ENCODE data around the gene ABCA5. TPM values are rescaled to one million over a fixed set of nuclear protein-coding genes. Genes with fewer than 3 reads are reported as not detected.

Gene ABCA5
- total and polyA plus RNA-seq, 2 donors (not counting 3 experiments of a cell fraction or from before 2014, with no cell fraction given) = 9.3 to 23.2 TPM

DNA sequence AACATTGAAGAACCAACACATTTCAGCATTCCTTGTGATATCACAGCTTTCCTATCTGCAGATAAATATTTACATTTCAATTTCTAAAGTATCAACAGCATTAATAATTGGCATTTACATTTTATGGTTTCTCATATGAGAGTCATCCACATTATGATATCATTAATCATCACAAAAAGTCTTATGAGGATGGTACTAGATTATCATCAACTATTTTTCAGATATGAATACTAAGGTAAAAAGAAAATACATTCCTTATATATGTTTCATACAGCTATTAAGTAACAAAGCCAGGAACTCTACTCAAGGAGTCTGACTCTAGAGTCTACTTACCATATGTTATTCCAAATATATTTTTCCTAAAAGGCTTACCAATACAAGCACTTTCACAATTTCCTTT, 40.7 kb downstream of the ABCA5 start:
- Histone ChIP-seq H4K20me1 (replicated peaks; ENCODE audit: control insufficient read depth, extremely low read depth, insufficient read depth, low read length) (no peaks in the 10 kb centered on the region), H3K4me1 (ENCODE audit: control insufficient read depth, extremely low read depth, insufficient read depth, low read length) (no peaks in the 10 kb centered on the region), H3K27ac (ENCODE audit: insufficient read depth, low read depth, low read length) (no peak overlapping the region), H3K27me3 (ENCODE audit: control insufficient read depth in 2 of 2, insufficient read depth in 2 of 2, low read length in 2 of 2) (no peaks in the 10 kb centered on the region), H3K36me3 (ENCODE audit: control insufficient read depth in 2 of 2, extremely low read depth in 1 of 2, insufficient read depth in 2 of 2, low read length in 2 of 2) (peaks cover 0 to 4% of the 10 kb centered on the region in 2 experiments), H2AFZ (ENCODE audit: low read depth, low read length) (no peak overlapping the region), H3K9me1 (replicated peaks; ENCODE audit: control insufficient read depth, extremely low read depth, insufficient read depth, low read length) (no peaks in the 10 kb centered on the region), H3K9me3 (replicated peaks; ENCODE audit: control insufficient read depth, insufficient read depth, low read length) (no peaks in the 10 kb centered on the region), H3K9ac (replicated peaks; ENCODE audit: extremely low read depth, insufficient read depth, low read length) (no peak overlapping the region), H3K4me3 (replicated peaks in 1 of 3; ENCODE audit: insufficient read depth in 1 of 3, low read depth in 1 of 3, low read length in 3 of 3) (no peak overlapping the region), H3K4me2 (ENCODE audit: insufficient read depth, low read length) (no peak overlapping the region), H3K79me2 (ENCODE audit: control insufficient read depth, insufficient read depth, low read length) (no peaks in the 10 kb centered on the region)
- CTCF ChIA-PET = no interaction called here
- DNase-seq (ENCODE audit: low read depth, low spot score) (no peak), FAIRE-seq (no peak)
- no peak for TF ChIP-seq EZH2 (IDR thresholded peaks at IDR 0.05; ENCODE audit: borderline replicate concordance, low read depth, low read length, severe bottlenecking)
- TF ChIP-seq, protein P1, sequence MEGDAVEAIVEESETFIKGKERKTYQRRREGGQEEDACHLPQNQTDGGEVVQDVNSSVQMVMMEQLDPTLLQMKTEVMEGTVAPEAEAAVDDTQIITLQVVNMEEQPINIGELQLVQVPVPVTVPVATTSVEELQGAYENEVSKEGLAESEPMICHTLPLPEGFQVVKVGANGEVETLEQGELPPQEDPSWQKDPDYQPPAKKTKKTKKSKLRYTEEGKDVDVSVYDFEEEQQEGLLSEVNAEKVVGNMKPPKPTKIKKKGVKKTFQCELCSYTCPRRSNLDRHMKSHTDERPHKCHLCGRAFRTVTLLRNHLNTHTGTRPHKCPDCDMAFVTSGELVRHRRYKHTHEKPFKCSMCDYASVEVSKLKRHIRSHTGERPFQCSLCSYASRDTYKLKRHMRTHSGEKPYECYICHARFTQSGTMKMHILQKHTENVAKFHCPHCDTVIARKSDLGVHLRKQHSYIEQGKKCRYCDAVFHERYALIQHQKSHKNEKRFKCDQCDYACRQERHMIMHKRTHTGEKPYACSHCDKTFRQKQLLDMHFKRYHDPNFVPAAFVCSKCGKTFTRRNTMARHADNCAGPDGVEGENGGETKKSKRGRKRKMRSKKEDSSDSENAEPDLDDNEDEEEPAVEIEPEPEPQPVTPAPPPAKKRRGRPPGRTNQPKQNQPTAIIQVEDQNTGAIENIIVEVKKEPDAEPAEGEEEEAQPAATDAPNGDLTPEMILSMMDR (IDR thresholded peaks at IDR 0.05; ENCODE audit: extremely low read depth in 1 of 2, insufficient read depth in 1 of 2, low read depth in 1 of 2, low read length in 2 of 2) = no peak
- no peak for TF ChIP-seq POLR2A (IDR thresholded peaks at IDR 0.05; ENCODE audit: low read depth, low read length)
- no peak for TF ChIP-seq JUN (IDR thresholded peaks at IDR 0.05; ENCODE audit: borderline replicate concordance, insufficient read depth, insufficient read length, low read depth)
- no peak for TF ChIP-seq GATA2 (IDR thresholded peaks at IDR 0.05; ENCODE audit: insufficient read depth, insufficient read length, low read depth, low read length)
- no peak for TF ChIP-seq FOS (IDR thresholded peaks at IDR 0.05; ENCODE audit: borderline replicate concordance, insufficient read depth, low read length)
- no peak for TF ChIP-seq MYC (IDR thresholded peaks at IDR 0.05; ENCODE audit: low read depth, low read length)
- no peak for TF ChIP-seq POLR2AphosphoS5 (IDR thresholded peaks at IDR 0.05; ENCODE audit: insufficient read depth, low read depth, low read length)
- TF ChIP-seq, protein P2, sequence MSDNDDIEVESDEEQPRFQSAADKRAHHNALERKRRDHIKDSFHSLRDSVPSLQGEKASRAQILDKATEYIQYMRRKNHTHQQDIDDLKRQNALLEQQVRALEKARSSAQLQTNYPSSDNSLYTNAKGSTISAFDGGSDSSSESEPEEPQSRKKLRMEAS (IDR thresholded peaks at IDR 0.05; ENCODE audit: insufficient read depth, insufficient read length) = no peak
- intact Hi-C loops (cut with micrococcal nuclease) (no loop called here), dilution Hi-C loops (cut with MboI; ENCODE audit: extremely low pct_ligation_motif_present, low sequenced_read_pairs) (no loop called here)
- BruUV-seq (replicated peaks) = no TSS peak
- POLR2A ChIA-PET = no interaction called here
